ENCODE measurements around the gene FGD5. TPM values are rescaled to one million over a fixed set of nuclear protein-coding genes. Genes with fewer than 3 reads are reported as not detected.
A peak's percentile ranks its signal among the peaks of the same experiment; 100 is the strongest.

Gene FGD5
- total and polyA plus RNA-seq, 12 donors: 8.9 to 23.4 (median 15.9) TPM

GRCh38 chr3:14869917-14870782 is 51.4 kb downstream of the FGD5 start:
- 75 to 77% methylated on average over 17 of the region's 17 CpGs for WGBS, 2 donors
- intact Hi-C loops (cut with DNase I): loop anchor here in 1 of 10 donors (10.0 kb wide), 1 partner anchor 55 kb away; the partner anchor contains the start of gene FGD5
- no peaks in the 10 kb centered on the region for H3K9me3 ChIP-seq
- DNase-seq (no peak), ATAC-seq (peak in 1 of 8 donors; percentile 3)
- H3K36me3 ChIP-seq: peaks cover 0 to 37% (median 0%) of the 10 kb centered on the region in 9 donors
- peaks cover 0 to 3% (median 0%) of the 10 kb centered on the region in 7 donors for H3K27me3 ChIP-seq
- H3K4me3 ChIP-seq: no peak overlapping the region
- no peak overlapping the region for H3K27ac ChIP-seq
- TF ChIP-seq CTCF (IDR thresholded peaks at IDR 0.05): no peak
- H3K4me1 ChIP-seq: peaks cover 0 to 42% (median 11%) of the 10 kb centered on the region in 9 donors

GRCh38 chr3:14870783-14871060 is 52.0 kb downstream of the FGD5 start:
- 64 to 70% methylated on average over 4 of the region's 4 CpGs for WGBS, 2 donors
- TF ChIP-seq CTCF (IDR thresholded peaks at IDR 0.05): no peak
- intact Hi-C loops (cut with DNase I): loop anchor here in 1 of 10 donors (10.0 kb wide), 1 partner anchor 56 kb away; the partner anchor contains the start of gene FGD5
- H3K27ac ChIP-seq: no peak overlapping the region
- no peak overlapping the region for H3K4me3 ChIP-seq
- no peaks in the 10 kb centered on the region for H3K9me3 ChIP-seq
- peaks cover 0 to 48% (median 16%) of the 10 kb centered on the region in 9 donors for H3K4me1 ChIP-seq
- DNase-seq (no peak), ATAC-seq (no peak)
- H3K36me3 ChIP-seq: peaks cover 0 to 31% (median 0%) of the 10 kb centered on the region in 9 donors
- peaks cover 0 to 3% (median 0%) of the 10 kb centered on the region in 7 donors for H3K27me3 ChIP-seq

GRCh38 chr3:14871456-14872200 is 52.9 kb downstream of the FGD5 start:
- DNase-seq: no peak
- no peak for TF ChIP-seq CTCF (IDR thresholded peaks at IDR 0.05)
- Histone ChIP-seq H3K4me1 (peaks cover 0 to 57% (median 20%) of the 10 kb centered on the region in 9 donors), H3K27me3 (peaks cover 0 to 3% (median 0%) of the 10 kb centered on the region in 7 donors), H3K27ac (no peak overlapping the region), H3K4me3 (no peak overlapping the region), H3K36me3 (peaks cover 0 to 22% (median 0%) of the 10 kb centered on the region in 9 donors), H3K9me3 (no peaks in the 10 kb centered on the region)
- intact Hi-C loops (cut with DNase I): loop anchor here in 1 of 10 donors (10.0 kb wide), 1 partner anchor 57 kb away; the partner anchor contains the start of gene FGD5
- ATAC-seq: no peak
- WGBS, 2 donors: 70 to 71% methylated on average over 10 of the region's 10 CpGs

- Histone ChIP-seq H3K36me3 (peaks cover 0 to 14% (median 0%) of the 10 kb centered on the region in 9 donors), H3K4me1 (peaks cover 8 to 68% (median 30%) of the 10 kb centered on the region in 9 donors), H3K4me3 (no peak overlapping the region), H3K27ac (no peak overlapping the region), H3K27me3 (peaks cover 0 to 3% (median 0%) of the 10 kb centered on the region in 7 donors), H3K9me3 (no peaks in the 10 kb centered on the region)
- DNase-seq (no peak), ATAC-seq (no peak)
- 54 to 58% methylated on average over 4 of the region's 4 CpGs for WGBS, 2 donors
- intact Hi-C loops (cut with DNase I): loop anchor here in 1 of 10 donors (10.0 kb wide), 1 partner anchor 58 kb away; the partner anchor contains the start of gene FGD5
- TF ChIP-seq CTCF (IDR thresholded peaks at IDR 0.05): no peak
Observed at GRCh38 chr3:14872706-14873105, 53.9 kb downstream of the FGD5 start.
